Muscle layer of duodenum (tissue), 2 donors: ENCODE results near the gene ZNF521.

ENCODE experiments used
- H3K27ac ChIP-seq: one replicate; pipeline ENCODE4 v1.7.0; 2013; ENCODE audit warnings: mild to moderate bottlenecking, low read length
- H3K27me3 ChIP-seq: one replicate; pipeline ENCODE4 v1.7.0; 2013; ENCODE audit warnings: low read depth, mild to moderate bottlenecking, control low read depth, low read length
- H3K36me3 ChIP-seq, 2 donors: one replicate each; pipeline ENCODE4 v1.7.0; 2013; ENCODE audit warnings: low read length in 2 of 2, control low read depth in 1 of 2, mild to moderate bottlenecking in 1 of 2; ENCODE audit not compliant: insufficient read depth in 2 of 2, control insufficient read depth in 1 of 2
- H3K4me1 ChIP-seq, 2 donors: one replicate each; pipeline ENCODE4 v1.7.0; 2013; ENCODE audit warnings: low read length in 2 of 2, mild to moderate bottlenecking in 2 of 2, control low read depth in 1 of 2, moderate library complexity in 1 of 2; ENCODE audit not compliant: insufficient read depth in 2 of 2, control insufficient read depth in 1 of 2
- H3K4me3 ChIP-seq, 2 donors: one replicate each; pipeline ENCODE4 v1.7.0; 2013; ENCODE audit warnings: low read length in 2 of 2, low read depth in 1 of 2, mild to moderate bottlenecking in 1 of 2
- H3K9me3 ChIP-seq, 2 donors: one replicate each; pipeline ENCODE4 v1.7.0; 2013; ENCODE audit warnings: low read length in 2 of 2, control low read depth in 1 of 2, mild to moderate bottlenecking in 1 of 2; ENCODE audit not compliant: control insufficient read depth in 1 of 2
- donor health status: healthy.

The ZNF521 gene

GRCh38 chr18:25136416-25137196, 215.4 kb downstream of the ZNF521 start:
- Histone ChIP-seq H3K4me3 (no peak overlapping the region), H3K4me1 (peaks cover 0 to 3% of the 10 kb centered on the region in 2 donors), H3K9me3 (no peaks in the 10 kb centered on the region), H3K36me3 (no peaks in the 10 kb centered on the region), H3K27me3 (no peaks in the 10 kb centered on the region), H3K27ac (no peak overlapping the region)

- H3K4me3 ChIP-seq: no peak overlapping the region
- no peaks in the 10 kb centered on the region for H3K9me3 ChIP-seq
- H3K36me3 ChIP-seq: no peaks in the 10 kb centered on the region
- H3K27ac ChIP-seq: no peak overlapping the region
- no peaks in the 10 kb centered on the region for H3K27me3 ChIP-seq
- H3K4me1 ChIP-seq: peaks cover 0 to 2% of the 10 kb centered on the region in 2 donors
These were observed 217.1 kb downstream of the ZNF521 start for GRCh38 chr18:25134861-25135260.

- Histone ChIP-seq H3K4me3 (no peak overlapping the region), H3K27ac (no peak overlapping the region), H3K4me1 (no peaks in the 10 kb centered on the region), H3K27me3 (no peaks in the 10 kb centered on the region), H3K9me3 (no peaks in the 10 kb centered on the region), H3K36me3 (no peaks in the 10 kb centered on the region)
These were observed 218.1 kb downstream of the ZNF521 start for GRCh38 chr18:25133879-25134278.

- H3K27me3 ChIP-seq: no peaks in the 10 kb centered on the region
- no peak overlapping the region for H3K4me3 ChIP-seq
- no peaks in the 10 kb centered on the region for H3K36me3 ChIP-seq
- no peaks in the 10 kb centered on the region for H3K9me3 ChIP-seq
- no peaks in the 10 kb centered on the region for H3K4me1 ChIP-seq
- no peak overlapping the region for H3K27ac ChIP-seq
These were observed 219.0 kb downstream of the ZNF521 start for GRCh38 chr18:25132786-25133496.

- H3K27ac ChIP-seq: no peak overlapping the region
- H3K4me3 ChIP-seq: no peak overlapping the region
- H3K27me3 ChIP-seq: no peaks in the 10 kb centered on the region
- no peaks in the 10 kb centered on the region for H3K9me3 ChIP-seq
- no peaks in the 10 kb centered on the region for H3K36me3 ChIP-seq
- no peaks in the 10 kb centered on the region for H3K4me1 ChIP-seq
These were observed 225.2 kb downstream of the ZNF521 start for GRCh38 chr18:25126751-25127150.

- Histone ChIP-seq H3K4me3 (no peak overlapping the region), H3K36me3 (no peaks in the 10 kb centered on the region), H3K4me1 (no peaks in the 10 kb centered on the region), H3K27ac (no peak overlapping the region), H3K27me3 (no peaks in the 10 kb centered on the region), H3K9me3 (no peaks in the 10 kb centered on the region)
These were observed 226.3 kb downstream of the ZNF521 start for GRCh38 chr18:25125680-25126079.

- H3K27me3 ChIP-seq: no peaks in the 10 kb centered on the region
- H3K36me3 ChIP-seq: no peaks in the 10 kb centered on the region
- H3K27ac ChIP-seq: no peak overlapping the region
- no peak overlapping the region for H3K4me3 ChIP-seq
- H3K9me3 ChIP-seq: no peaks in the 10 kb centered on the region
- no peaks in the 10 kb centered on the region for H3K4me1 ChIP-seq
These were observed 228.3 kb downstream of the ZNF521 start for GRCh38 chr18:25123438-25124232.

GRCh38 chr18:25121442-25121841, 230.5 kb downstream of the ZNF521 start:
- no peak overlapping the region for H3K27ac ChIP-seq
- H3K36me3 ChIP-seq: no peaks in the 10 kb centered on the region
- H3K27me3 ChIP-seq: no peaks in the 10 kb centered on the region
- H3K4me1 ChIP-seq: no peaks in the 10 kb centered on the region
- H3K9me3 ChIP-seq: peaks cover 0 to 3% of the 10 kb centered on the region in 2 donors
- H3K4me3 ChIP-seq: no peak overlapping the region

GRCh38 chr18:25113566-25113965, 238.4 kb downstream of the ZNF521 start:
- H3K9me3 ChIP-seq: peaks cover 0 to 3% of the 10 kb centered on the region in 2 donors

GRCh38 chr18:25112821-25113434, 239.0 kb downstream of the ZNF521 start:
- Histone ChIP-seq H3K4me3 (no peak overlapping the region), H3K4me1 (no peaks in the 10 kb centered on the region), H3K9me3 (peaks cover 0 to 2% of the 10 kb centered on the region in 2 donors), H3K27me3 (no peaks in the 10 kb centered on the region), H3K36me3 (no peaks in the 10 kb centered on the region), H3K27ac (no peak overlapping the region)

More at GRCh38 chr18:25113566-25113965, 238.4 kb downstream of the ZNF521 start:
- H3K4me1 ChIP-seq: no peaks in the 10 kb centered on the region
- H3K4me3 ChIP-seq: no peak overlapping the region
- no peak overlapping the region for H3K27ac ChIP-seq
- H3K36me3 ChIP-seq: no peaks in the 10 kb centered on the region
- H3K27me3 ChIP-seq: no peaks in the 10 kb centered on the region
